H9 (cell line): ENCODE data around the gene ITPR2. TPM values are rescaled to one million over a fixed set of nuclear protein-coding genes. Genes with fewer than 3 reads are reported as not detected.

ENCODE experiments used
- DNase-seq: peaks from one replicate; pipeline ENCODE4 v3.0.0-alpha.2; 2017
- H2AFZ ChIP-seq: one replicate; pipeline ENCODE4 v1.6.1; 2013; ENCODE audit warnings: mild to moderate bottlenecking, low read length, control low read depth, moderate library complexity
- H2AK5ac ChIP-seq: 2 replicates; pipeline ENCODE4 v1.6.1; 2013; ENCODE audit warnings: low read length, control low read depth, mixed read lengths; ENCODE audit not compliant: insufficient read length
- H2BK120ac ChIP-seq: one replicate; pipeline ENCODE4 v1.6.1; 2013; ENCODE audit warnings: low read depth, mild to moderate bottlenecking, low read length, control low read depth, inconsistent platforms; ENCODE audit not compliant: poor library complexity, severe bottlenecking
- H2BK12ac ChIP-seq: 2 replicates; pipeline ENCODE4 v1.6.1; 2013; ENCODE audit warnings: low read length, control low read depth, mixed read lengths, low read depth; ENCODE audit not compliant: insufficient read length
- H2BK15ac ChIP-seq: 2 replicates; pipeline ENCODE4 v1.6.1; 2013; ENCODE audit warnings: low read depth, low read length, control low read depth
- H2BK20ac ChIP-seq: one replicate; pipeline ENCODE4 v1.6.1; 2013; ENCODE audit warnings: low read depth, mild to moderate bottlenecking, low read length, control low read depth, inconsistent platforms; ENCODE audit not compliant: poor library complexity, severe bottlenecking
- H2BK5ac ChIP-seq: 2 replicates; pipeline ENCODE4 v1.6.1; 2013; ENCODE audit warnings: low read length, control low read depth, mixed read lengths; ENCODE audit not compliant: insufficient read length
- H3K14ac ChIP-seq: 2 replicates; pipeline ENCODE4 v1.6.1; 2013; ENCODE audit warnings: low read length, control low read depth; ENCODE audit not compliant: insufficient read depth
- H3K18ac ChIP-seq: 2 replicates; pipeline ENCODE4 v1.6.1; 2013; ENCODE audit warnings: low read depth, mild to moderate bottlenecking, mixed read lengths, low read length, control low read depth; ENCODE audit not compliant: insufficient read length
- H3K23ac ChIP-seq: 2 replicates; pipeline ENCODE4 v1.6.1; 2013; ENCODE audit warnings: low read length, control low read depth, mixed read lengths, low read depth; ENCODE audit not compliant: insufficient read length
- H3K23me2 ChIP-seq: 2 replicates; pipeline ENCODE4 v1.6.1; 2013; ENCODE audit warnings: low read depth, mild to moderate bottlenecking, mixed read lengths, low read length, control low read depth; ENCODE audit not compliant: insufficient read length, poor library complexity, severe bottlenecking
- H3K27ac ChIP-seq: 2 replicates; pipeline ENCODE4 v1.5.1; 2013; ENCODE audit warnings: low read length, control low read depth, mixed read lengths, low read depth; ENCODE audit not compliant: insufficient read length
- H3K27me3 ChIP-seq: 2 replicates; pipeline ENCODE4 v1.6.1; 2013; ENCODE audit warnings: low read length, control low read depth, inconsistent platforms; ENCODE audit not compliant: insufficient read depth
- H3K4ac ChIP-seq: 2 replicates; pipeline ENCODE4 v1.6.1; 2013; ENCODE audit warnings: low read depth, mild to moderate bottlenecking, control low read depth, inconsistent platforms, low read length, moderate library complexity
- H3K4me1 ChIP-seq: 2 replicates; pipeline ENCODE4 v1.6.1; 2013; ENCODE audit warnings: low read length, control low read depth, inconsistent platforms; ENCODE audit not compliant: insufficient read depth
- H3K4me2 ChIP-seq: 2 replicates; pipeline ENCODE4 v1.6.1; 2013; ENCODE audit warnings: low read length, control low read depth, mixed read lengths; ENCODE audit not compliant: insufficient read length, insufficient read depth
- H3K56ac ChIP-seq: 2 replicates; pipeline ENCODE4 v1.6.1; 2013; ENCODE audit warnings: low read depth, mild to moderate bottlenecking, mixed read lengths, low read length, control low read depth; ENCODE audit not compliant: insufficient read length
- H3K79me1 ChIP-seq: 2 replicates; pipeline ENCODE4 v1.6.1; 2013; ENCODE audit warnings: low read depth, mild to moderate bottlenecking, moderate library complexity, low read length, control low read depth, inconsistent platforms; ENCODE audit not compliant: insufficient read depth, poor library complexity, severe bottlenecking
- H3K79me2 ChIP-seq: 2 replicates; pipeline ENCODE4 v1.6.1; 2013; ENCODE audit warnings: low read length, control low read depth, inconsistent platforms; ENCODE audit not compliant: insufficient read depth
- H3K9ac ChIP-seq: 2 replicates; pipeline ENCODE4 v1.6.1; 2013; ENCODE audit warnings: low read length, control low read depth, mixed read lengths; ENCODE audit not compliant: insufficient read length; ENCODE audit errors: extremely low read depth
- H3K9me3 ChIP-seq: one replicate; pipeline ENCODE4 v1.6.1; 2013; ENCODE audit warnings: low read depth, low read length, inconsistent platforms; ENCODE audit not compliant: control insufficient read depth
- H3T11ph ChIP-seq: one replicate; pipeline ENCODE4 v1.6.1; 2013; ENCODE audit warnings: mild to moderate bottlenecking, low read length, control low read depth, inconsistent platforms
- H4K20me1 ChIP-seq: one replicate; pipeline ENCODE4 v1.6.1; 2013; ENCODE audit not compliant: control insufficient read depth, insufficient read length, insufficient read depth
- H4K5ac ChIP-seq: 2 replicates; pipeline ENCODE4 v1.6.1; 2013; ENCODE audit warnings: low read depth, mild to moderate bottlenecking, mixed read lengths, low read length, control low read depth; ENCODE audit not compliant: insufficient read length
- H4K8ac ChIP-seq: replicated peaks from 2 replicates; pipeline ENCODE4 v1.6.1; 2013; ENCODE audit warnings: low read length, control low read depth, mixed read lengths, low read depth; ENCODE audit not compliant: insufficient read length
- H4K91ac ChIP-seq: 2 replicates; pipeline ENCODE4 v1.6.1; 2013; ENCODE audit warnings: low read depth, mild to moderate bottlenecking, moderate library complexity, mixed read lengths, low read length, control low read depth; ENCODE audit not compliant: insufficient read length
- H3K27ac Mint-ChIP-seq, 3 experiments: 2 replicates in 2 of 3; 3 replicates in 1 of 3; pipeline ENCODE4 v1.8.0; 2020 to 2021; ENCODE audit warnings: mixed read lengths in 3 of 3, mild to moderate bottlenecking in 1 of 3, moderate library complexity in 1 of 3
- H3K27me3 Mint-ChIP-seq: 2 replicates; pipeline ENCODE4 v1.8.0; 2021; ENCODE audit warnings: low read depth, mild to moderate bottlenecking, moderate library complexity, mixed read lengths
- H3K36me3 Mint-ChIP-seq, 3 experiments: 2 replicates in 2 of 3; 3 replicates in 1 of 3; pipeline ENCODE4 v1.8.0; 2020 to 2021; ENCODE audit warnings: low read depth in 3 of 3, mixed read lengths in 3 of 3; ENCODE audit not compliant: insufficient read depth in 1 of 3
- H3K4me1 Mint-ChIP-seq, 2 experiments: 2 replicates each; pipeline ENCODE4 v1.8.0; 2020; ENCODE audit warnings: mixed read lengths in 2 of 2
- H3K4me3 Mint-ChIP-seq, 2 experiments: 2 replicates in 1 of 2; 3 replicates in 1 of 2; pipeline ENCODE4 v1.8.0; 2020 to 2021; ENCODE audit warnings: mild to moderate bottlenecking in 2 of 2, mixed read lengths in 2 of 2, moderate library complexity in 1 of 2
- H3K9me3 Mint-ChIP-seq, 2 experiments: 2 replicates in 1 of 2; 3 replicates in 1 of 2; pipeline ENCODE4 v1.8.0; 2020; ENCODE audit warnings: mild to moderate bottlenecking in 2 of 2, mixed read lengths in 2 of 2, moderate library complexity in 1 of 2
- CTCF ChIP-seq: fragments of 200-600 bp; sonication (generic); conservative IDR thresholded peaks from 3 replicates; pipeline ENCODE4 v1.8.0; 2021; ENCODE audit warnings: antibody characterized with exemption, mild to moderate bottlenecking
- WGBS: extraction: QIAGEN DNeasy Blood & Tissue Kit; methylation state at CpG from one replicate; pipeline ENCODE4 v1.1.7; 2013; ENCODE audit warnings: missing lambda C conversion rate, low lambda C conversion rate, mixed read lengths; ENCODE audit not compliant: insufficient read length; ENCODE audit errors: extremely low coverage; 5-methylcytosine and 5-hydroxymethylcytosine counted together
- total RNA-seq: library from RNA; stranded (reverse); gene quantifications from 2 replicates; pipeline ENCODE4 v1.2.1, GENCODE V29; 2021

Gene ITPR2
- total RNA-seq, 1 experiment from 2014 or later, result 14.8 TPM

GRCh38 chr12:26426652-26427051 is 406.3 kb downstream of the ITPR2 start:
- H3T11ph ChIP-seq, result no peak overlapping the region
- H2AFZ ChIP-seq, result no peak overlapping the region
- no peaks in the 10 kb centered on the region for H3K4me1 ChIP-seq
- no peaks in the 10 kb centered on the region for H3K27me3 ChIP-seq
- no peak overlapping the region for H4K5ac ChIP-seq
- no peak overlapping the region for H2BK12ac ChIP-seq
- no peaks in the 10 kb centered on the region for H3K79me1 ChIP-seq
- Mint-ChIP-seq H3K9me3 (no peaks in the 10 kb centered on the region), H3K4me1 (no peaks in the 10 kb centered on the region), H3K4me3 (no peak overlapping the region), H3K36me3 (no peaks in the 10 kb centered on the region), H3K27ac (no peak overlapping the region), H3K27me3 (no peaks in the 10 kb centered on the region)
- no peak overlapping the region for H3K9ac ChIP-seq
- H3K4me2 ChIP-seq, result no peak overlapping the region
- no peaks in the 10 kb centered on the region for H3K79me2 ChIP-seq
- no peaks in the 10 kb centered on the region for H4K20me1 ChIP-seq
- WGBS, result no CpG with 5 or more reads among the region's 1 CpG
- no peak overlapping the region for H2BK120ac ChIP-seq
- no peak overlapping the region for H3K14ac ChIP-seq
- no peak for TF ChIP-seq CTCF
- H2BK20ac ChIP-seq, result no peak overlapping the region
- H3K27ac ChIP-seq, result no peak overlapping the region
- no peak overlapping the region for H2BK5ac ChIP-seq
- no peak overlapping the region for H3K56ac ChIP-seq
- H4K91ac ChIP-seq, result no peak overlapping the region
- no peak overlapping the region for H4K8ac ChIP-seq
- DNase-seq, result no peak
- no peaks in the 10 kb centered on the region for H3K9me3 ChIP-seq
- no peak overlapping the region for H3K18ac ChIP-seq
- no peaks in the 10 kb centered on the region for H3K23me2 ChIP-seq
- no peak overlapping the region for H3K23ac ChIP-seq
- no peak overlapping the region for H2BK15ac ChIP-seq
- no peak overlapping the region for H3K4ac ChIP-seq
- no peak overlapping the region for H2AK5ac ChIP-seq
